Spleen (tissue), 11 donors: ENCODE results near the gene SDC3. TPM values are rescaled to one million over a fixed set of nuclear protein-coding genes. Genes with fewer than 3 reads are reported as not detected.

ENCODE experiments used
- DNase-seq: peaks from one replicate; pipeline ENCODE4 v3.0.0-alpha.2; 2020
- H3K27ac ChIP-seq, 8 donors: fragments of 200-600 bp; sonication (generic) in 7 of 8; 1 replicate in 4 of 8; 2 replicates in 4 of 8; pipeline versions ENCODE4 v1.5.0 to v1.8.0; 2016 to 2021; ENCODE audit warnings: inconsistent platforms in 4 of 8, mild to moderate bottlenecking in 4 of 8, moderate library complexity in 1 of 8
- H3K27me3 ChIP-seq, 7 donors: fragments of 200-600 bp; sonication (generic) in 6 of 7; replicated peaks in 1 of 7; 1 replicate in 4 of 7; 2 replicates in 3 of 7; pipeline versions ENCODE4 v1.5.0 to v1.8.0; 2016 to 2021; ENCODE audit warnings: inconsistent platforms in 3 of 7, mild to moderate bottlenecking in 1 of 7
- H3K36me3 ChIP-seq, 6 donors: fragments of 200-600 bp; sonication (generic) in 5 of 6; 1 replicate in 4 of 6; 2 replicates in 2 of 6; pipeline versions ENCODE4 v1.5.0 to v1.8.0; 2016 to 2021; ENCODE audit warnings: inconsistent platforms in 2 of 6
- H3K4me1 ChIP-seq, 6 donors: fragments of 200-600 bp; sonication (generic) in 5 of 6; 1 replicate in 3 of 6; 2 replicates in 3 of 6; pipeline versions ENCODE4 v1.5.0 to v1.8.0; 2016 to 2021; ENCODE audit warnings: inconsistent platforms in 3 of 6
- H3K4me3 ChIP-seq, 8 donors: fragments of 200-600 bp; sonication (generic) in 7 of 8; 1 replicate in 4 of 8; 2 replicates in 4 of 8; pipeline versions ENCODE4 v1.5.0 to v1.8.0; 2016 to 2021; ENCODE audit warnings: inconsistent platforms in 4 of 8, mild to moderate bottlenecking in 4 of 8, moderate library complexity in 2 of 8
- H3K9me3 ChIP-seq, 8 donors: fragments of 200-600 bp; sonication (generic) in 7 of 8; 1 replicate in 4 of 8; 2 replicates in 4 of 8; pipeline versions ENCODE4 v1.5.0 to v1.8.0; 2016 to 2021; ENCODE audit warnings: inconsistent platforms in 4 of 8
- POLR2A ChIP-seq, 3 donors: fragments of 450-650 bp; IDR thresholded peaks; one replicate each; pipeline ENCODE4 v1.5.1; 2017; ENCODE audit warnings: antibody characterized with exemption in 3 of 3, mild to moderate bottlenecking in 1 of 3
- POLR2AphosphoS5 ChIP-seq, 3 donors: sonication (generic); formaldehyde crosslinking; IDR thresholded peaks; one replicate each; pipeline ENCODE4 v1.5.1; 2017; ENCODE audit warnings: antibody characterized with exemption in 3 of 3
- WGBS, 5 donors: extraction: QIAGEN DNeasy Blood & Tissue Kit in 3 of 5; methylation state at CpG; one replicate each; pipeline versions ENCODE4 v1.1.5 to v1.1.7; 2013 to 2018; 5-methylcytosine and 5-hydroxymethylcytosine counted together
- intact Hi-C: fragments of 100-400 bp; cut with DNase I; formaldehyde crosslinking; loops from one replicate; pipeline ENCODE4 v1.15.0; 2023; ENCODE audit warnings: low total_unique reads
- polyA plus RNA-seq, 3 donors: library from polyadenylated mRNA; stranded (reverse); fragments of 200-250 nt; gene quantifications; one replicate each; pipeline ENCODE4 v1.2.1, GENCODE V29; 2013
- total RNA-seq, 7 donors: library from RNA; depleted of rRNA in 3 of 7; stranded (reverse); fragments of >200 nt in 3 of 7; fragmentation: NEBNext Ultra II Directional in 4 of 7; extraction: Animal tissue kit (Norgen Biotek cat#: 25700) in 4 of 7; gene quantifications; one replicate each; pipeline versions ENCODE4 v1.1.0 to v1.2.1, GENCODE V29; 2016 to 2021
- TF ChIP-seq, protein P1 (sequence below), 11 experiments: fragments of 200-600 bp in 7 of 11; fragments of 450-650 bp in 4 of 11; sonication (generic) in 4 of 11; IDR thresholded peaks in 8 of 11; conservative IDR thresholded peaks in 3 of 11; 1 replicate in 7 of 11; 2 replicates in 4 of 11; pipeline versions ENCODE4 v1.4.0 to v1.8.0; 2016 to 2021; ENCODE audit warnings: antibody characterized with exemption in 11 of 11, inconsistent platforms in 4 of 11, mild to moderate bottlenecking in 1 of 11
- donor health status: healthy with polysubstance abuse.
- donor health status: DM: no; HTN: no; CAD: no; lungs with moderate emphysema.
- donor health status: DM: no; HTN: no; CAD: no.
- donor health status: Bipolar disorder and iron deficiency.
- donor health status: healthy.
- donor health status: DM: no; HTN: no; CAD: no.
- donor health status: DM: yes; HTN: yes; CAD: no.

Gene SDC3
- total and polyA plus RNA-seq, 10 donors = 8.0 to 347 (median 159) TPM

DNA sequence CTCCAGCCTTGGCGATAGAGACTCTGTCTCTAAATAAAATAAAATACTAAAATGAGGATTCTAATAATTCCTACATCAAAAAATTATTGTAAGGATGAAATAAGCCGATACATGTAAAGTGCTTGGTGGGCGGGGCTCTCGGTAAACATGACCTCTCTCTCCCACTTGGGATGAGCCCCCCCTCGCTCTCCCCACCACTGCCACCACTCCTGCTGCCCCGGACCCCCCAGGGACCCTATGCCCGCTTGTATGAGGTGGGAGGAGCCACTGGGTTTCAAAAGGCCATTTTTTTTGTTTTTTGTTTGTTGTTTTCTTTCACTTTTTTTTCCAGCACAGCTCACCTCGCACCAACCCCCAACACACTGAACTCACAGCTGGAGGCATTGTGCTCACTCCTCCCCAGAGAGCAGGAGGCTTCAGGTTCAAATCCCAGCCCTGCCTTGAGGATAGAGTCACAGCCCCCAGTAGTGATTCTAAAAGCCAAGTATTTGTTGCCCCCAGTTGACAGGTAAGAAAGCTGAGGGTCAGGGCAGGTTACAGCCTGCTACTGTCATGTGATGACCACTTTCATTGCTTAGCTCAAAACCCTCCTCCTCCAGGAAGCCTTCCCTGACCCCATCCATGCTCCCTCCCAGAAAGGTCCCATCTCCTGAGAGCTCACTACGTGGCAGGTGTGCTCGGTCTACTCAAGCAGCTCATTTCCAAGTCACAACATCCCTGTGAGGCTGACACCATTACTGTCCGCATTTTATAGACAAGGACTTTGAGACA, 4.2 kb downstream of the SDC3 start:
- peak; percentile 25 for DNase-seq
- no peak for TF ChIP-seq POLR2A (IDR thresholded peaks at IDR 0.05)
- no peak for TF ChIP-seq POLR2AphosphoS5 (IDR thresholded peaks at IDR 0.05)
- TF ChIP-seq, protein P1, sequence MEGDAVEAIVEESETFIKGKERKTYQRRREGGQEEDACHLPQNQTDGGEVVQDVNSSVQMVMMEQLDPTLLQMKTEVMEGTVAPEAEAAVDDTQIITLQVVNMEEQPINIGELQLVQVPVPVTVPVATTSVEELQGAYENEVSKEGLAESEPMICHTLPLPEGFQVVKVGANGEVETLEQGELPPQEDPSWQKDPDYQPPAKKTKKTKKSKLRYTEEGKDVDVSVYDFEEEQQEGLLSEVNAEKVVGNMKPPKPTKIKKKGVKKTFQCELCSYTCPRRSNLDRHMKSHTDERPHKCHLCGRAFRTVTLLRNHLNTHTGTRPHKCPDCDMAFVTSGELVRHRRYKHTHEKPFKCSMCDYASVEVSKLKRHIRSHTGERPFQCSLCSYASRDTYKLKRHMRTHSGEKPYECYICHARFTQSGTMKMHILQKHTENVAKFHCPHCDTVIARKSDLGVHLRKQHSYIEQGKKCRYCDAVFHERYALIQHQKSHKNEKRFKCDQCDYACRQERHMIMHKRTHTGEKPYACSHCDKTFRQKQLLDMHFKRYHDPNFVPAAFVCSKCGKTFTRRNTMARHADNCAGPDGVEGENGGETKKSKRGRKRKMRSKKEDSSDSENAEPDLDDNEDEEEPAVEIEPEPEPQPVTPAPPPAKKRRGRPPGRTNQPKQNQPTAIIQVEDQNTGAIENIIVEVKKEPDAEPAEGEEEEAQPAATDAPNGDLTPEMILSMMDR (IDR thresholded peaks at IDR 0.05 in 8 of 11, conservative IDR thresholded peaks at IDR 0.05 in 3 of 11) = no peak
- Histone ChIP-seq H3K4me1 (peaks cover 18 to 87% (median 63%) of the 10 kb centered on the region in 6 donors), H3K36me3 (peaks cover 0 to 5% (median 0%) of the 10 kb centered on the region in 6 donors), H3K27ac (peak overlapping the region in 4 of 8 donors; percentile 77 to 84 (median 78)), H3K9me3 (no peaks in the 10 kb centered on the region), H3K27me3 (peaks cover 0 to 37% (median 14%) of the 10 kb centered on the region in 7 donors), H3K4me3 (peak overlapping the region in 1 of 8 donors; percentile 27)
- intact Hi-C loops = no loop called here
- WGBS, 5 donors = 58 to 67% (median 66%) methylated on average over 11 of the region's 11 CpGs

DNA sequence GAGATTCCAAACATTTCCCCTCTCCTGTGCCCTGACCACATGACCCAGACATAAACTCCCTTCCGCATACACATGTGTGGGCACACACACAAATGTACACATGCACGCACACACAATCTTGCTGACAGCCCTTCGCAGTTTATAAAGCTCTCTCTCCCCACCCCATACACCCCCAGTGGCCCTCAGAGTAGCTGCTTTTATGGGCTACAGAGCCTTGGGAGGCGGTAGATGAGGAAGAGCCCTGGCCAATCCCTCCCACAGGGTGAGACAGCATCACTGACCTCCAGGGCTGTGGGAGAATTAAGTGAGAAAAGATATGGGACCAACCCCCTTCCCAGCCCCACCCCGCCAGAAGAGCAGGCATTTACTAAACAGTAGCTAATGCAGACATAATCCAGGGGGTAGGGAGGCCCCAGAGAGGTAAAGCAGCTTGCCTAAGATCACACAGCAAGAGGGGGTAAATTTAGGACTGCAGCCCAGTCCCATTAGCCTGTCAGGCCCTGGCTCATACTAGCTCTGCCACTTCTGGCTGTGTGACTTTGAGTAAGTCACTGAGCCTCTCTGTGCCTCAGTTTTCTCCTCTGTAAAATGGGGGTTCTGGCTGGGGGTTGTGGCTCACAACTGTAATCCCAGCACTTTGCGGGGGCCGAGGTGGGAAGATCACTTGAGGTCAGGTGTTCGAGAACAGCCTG, 5.1 kb downstream of the SDC3 start:
- Histone ChIP-seq H3K4me3 (peak overlapping the region in 1 of 8 donors; percentile 7), H3K36me3 (peaks cover 0 to 5% (median 0%) of the 10 kb centered on the region in 6 donors), H3K27ac (peak overlapping the region; percentile 32 to 84 (median 77)), H3K4me1 (peaks cover 16 to 87% (median 58%) of the 10 kb centered on the region in 6 donors), H3K9me3 (no peaks in the 10 kb centered on the region), H3K27me3 (peaks cover 0 to 30% (median 10%) of the 10 kb centered on the region in 7 donors)
- WGBS, 5 donors = 75 to 84% (median 81%) methylated on average over 8 of the region's 8 CpGs
- TF ChIP-seq POLR2A (IDR thresholded peaks at IDR 0.05) (no peak), POLR2AphosphoS5 (IDR thresholded peaks at IDR 0.05) (no peak)
- TF ChIP-seq, protein P1 (IDR thresholded peaks at IDR 0.05 in 8 of 11, conservative IDR thresholded peaks at IDR 0.05 in 3 of 11) = no peak
- DNase-seq = peak; percentile 54
- intact Hi-C loops = no loop called here

DNA sequence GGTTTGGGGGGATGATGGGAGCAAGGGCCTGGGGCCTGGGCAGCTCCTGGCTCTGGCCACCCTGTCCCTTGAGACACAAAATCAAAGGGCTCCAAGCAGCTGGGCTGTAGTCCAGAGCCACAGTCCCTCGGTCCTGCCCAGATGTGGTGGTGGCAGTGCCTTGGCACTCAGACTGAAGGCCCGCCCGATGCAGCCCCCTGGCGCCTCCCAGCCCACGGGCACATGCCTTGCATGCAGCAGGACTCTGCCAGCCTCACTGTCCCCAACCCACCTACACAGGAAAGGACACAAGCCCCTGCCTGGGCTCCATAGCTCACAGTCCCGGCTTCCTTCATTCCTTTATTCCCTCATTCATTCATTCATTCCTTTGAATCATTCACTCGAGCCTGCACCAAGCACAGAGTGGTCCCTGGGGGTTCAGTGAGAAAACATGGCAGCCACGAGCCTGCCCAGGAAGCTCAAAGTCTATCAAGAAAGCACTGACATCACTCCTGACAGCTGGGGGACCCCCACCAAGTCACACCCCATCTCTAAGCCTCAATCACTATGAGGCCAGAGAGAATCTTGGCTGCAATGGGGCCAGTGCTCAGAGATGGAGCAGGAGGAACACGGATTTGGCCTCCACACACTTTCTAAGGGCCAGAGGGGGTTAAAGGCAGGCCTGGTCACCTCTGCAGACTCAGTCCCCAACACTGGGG, 5.8 kb downstream of the SDC3 start:
- peaks cover 0 to 24% (median 6%) of the 10 kb centered on the region in 7 donors for H3K27me3 ChIP-seq
- TF ChIP-seq POLR2AphosphoS5 (IDR thresholded peaks at IDR 0.05) (no peak), POLR2A (IDR thresholded peaks at IDR 0.05) (no peak)
- TF ChIP-seq, protein P1 (IDR thresholded peaks at IDR 0.05 in 8 of 11, conservative IDR thresholded peaks at IDR 0.05 in 3 of 11) = no peak
- WGBS, 5 donors = 53 to 68% (median 60%) methylated on average over 9 of the region's 9 CpGs
- intact Hi-C loops = no loop called here
- peaks cover 16 to 90% (median 54%) of the 10 kb centered on the region in 6 donors for H3K4me1 ChIP-seq
- no peaks in the 10 kb centered on the region for H3K9me3 ChIP-seq
- H3K4me3 ChIP-seq = peak overlapping the region in 1 of 8 donors; percentile 7
- H3K27ac ChIP-seq = peak overlapping the region; percentile 32 to 84 (median 77)
- peak; percentile 68 for DNase-seq
- peaks cover 0 to 5% (median 0%) of the 10 kb centered on the region in 6 donors for H3K36me3 ChIP-seq
